NCI-H524 (cell line): Measurements from ENCODE around the gene PRMT5.
"Not testable (repeated sequence)": the region's sequence is repeated elsewhere in the genome, so short reads cannot be mapped to it uniquely, and the experiment has no call there.

Experiments
- DNase-seq, 2 experiments: peaks; one replicate each; lab custom pipeline; 2025; lab: John Stamatoyannopoulos, UW

PRMT5 gene

GRCh38 chr14:22929104-22929960 is at the start of gene PRMT5:
Gene PRMT5 (minus strand): TSS chr14:22929376. CDS start chr14:22929361, 15 bp downstream.
- DNase-seq, result peak; percentile 100

GRCh38 chr14:22978487-22978837 is 49.3 kb upstream of the PRMT5 start:
- no peak for DNase-seq

GRCh38 chr14:22977684-22978486 is 48.7 kb upstream of the PRMT5 start:
- peak in 1 of 2 experiments; percentile 46 for DNase-seq

- DNase-seq, result no peak
These were observed 48.2 kb upstream of the PRMT5 start for GRCh38 chr14:22977434-22977683.

DNA sequence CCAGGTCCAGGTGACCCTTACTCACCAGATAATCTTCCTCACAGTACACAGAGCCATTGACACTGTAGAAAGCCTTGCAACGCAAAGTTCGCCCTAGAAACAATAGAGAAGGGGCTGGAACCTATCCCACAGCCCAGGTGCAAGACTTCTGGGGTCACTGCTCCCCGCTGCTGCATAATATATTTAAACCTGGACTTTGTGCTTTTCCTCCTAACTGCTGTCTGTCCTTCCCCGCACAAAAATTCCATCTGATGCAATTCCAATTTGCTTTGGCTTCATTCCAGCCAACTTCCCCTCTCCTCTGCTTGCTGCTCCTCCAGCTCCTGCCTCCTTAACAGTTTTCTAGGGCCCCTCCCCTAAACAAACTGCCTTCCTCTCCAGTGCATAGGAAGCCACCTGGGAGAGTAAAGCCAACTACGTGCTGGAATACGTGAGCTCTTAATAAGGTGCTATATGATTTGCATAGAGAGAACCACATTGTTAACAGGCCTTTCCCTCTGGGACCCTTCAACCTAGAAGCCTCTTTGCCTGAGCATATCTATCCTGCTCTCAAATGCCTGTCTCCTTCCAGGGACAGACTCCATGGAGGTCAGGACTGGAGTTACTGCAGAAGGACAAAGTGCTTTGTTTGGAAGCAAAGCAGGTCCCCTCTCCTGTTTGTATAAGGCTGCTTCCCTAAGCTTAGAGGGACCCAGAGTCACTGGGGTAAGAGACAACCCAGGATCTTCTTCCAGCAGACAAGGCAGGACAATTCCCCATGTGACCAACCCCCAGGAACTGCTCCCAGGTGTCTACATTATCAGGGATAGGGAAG is 47.7 kb upstream of the PRMT5 start:
- DNase-seq, result no peak

DNA sequence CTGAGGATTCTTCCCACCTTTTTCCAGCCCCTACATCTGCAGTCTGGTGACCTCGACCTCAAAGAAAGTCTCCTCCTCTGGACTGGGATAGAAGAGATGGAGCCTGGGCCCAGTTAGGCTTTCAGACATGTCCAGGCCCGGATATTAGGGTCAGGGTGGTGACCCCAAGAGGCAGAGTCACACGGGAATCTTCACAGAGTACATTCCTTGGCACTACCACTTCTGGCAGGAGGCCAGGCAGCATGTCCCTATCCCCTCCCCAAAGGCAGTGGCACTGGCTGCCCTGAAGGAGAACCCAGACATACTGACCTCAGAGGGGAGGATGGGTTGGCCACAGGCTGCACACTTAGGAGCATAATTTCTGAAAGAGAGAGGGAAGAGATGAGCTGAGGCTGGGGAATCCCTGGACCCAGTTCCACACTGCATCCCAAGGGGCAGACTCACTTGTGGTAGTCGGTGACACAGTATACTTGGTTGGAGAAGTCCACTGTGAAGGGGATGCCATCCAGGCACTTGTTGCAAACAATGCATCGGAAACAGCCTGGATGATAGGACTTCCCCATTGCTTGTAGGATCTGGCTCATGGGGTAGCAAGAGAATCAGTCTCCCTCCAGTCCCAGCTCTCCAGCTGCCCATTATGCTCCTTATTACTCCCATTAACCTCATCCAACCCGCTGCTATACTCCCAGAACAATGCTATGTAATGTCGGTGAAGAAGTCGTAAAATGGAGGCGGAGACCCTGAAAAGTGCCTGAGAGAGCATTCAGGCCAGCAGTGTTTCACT is 45.5 kb upstream of the PRMT5 start:
- DNase-seq, result no peak

- DNase-seq, result peak; percentile 57 to 81
These were observed 44.2 kb upstream of the PRMT5 start for GRCh38 chr14:22973217-22974032.

- DNase-seq, result no peak
These were observed 43.2 kb upstream of the PRMT5 start for GRCh38 chr14:22972313-22972930.

DNA sequence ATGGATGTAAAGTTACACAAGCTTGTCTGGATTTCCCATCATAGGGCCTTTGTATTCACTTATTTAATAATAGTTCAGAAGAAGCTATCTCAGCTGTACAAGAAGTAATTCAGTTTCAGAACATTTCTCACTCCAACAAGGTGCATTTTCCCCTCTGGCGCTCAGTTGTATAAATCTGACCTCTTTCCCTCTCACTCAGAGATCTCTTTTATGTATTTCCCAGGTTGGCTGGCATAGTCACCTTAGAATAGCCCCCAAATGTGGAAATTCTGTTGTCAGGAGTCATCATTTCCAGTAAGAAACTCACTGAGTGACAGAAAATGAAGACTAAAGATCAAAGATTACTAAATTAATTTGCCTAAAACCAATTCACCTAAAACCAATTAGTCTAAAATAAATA is 42.0 kb upstream of the PRMT5 start:
- no peak for DNase-seq

- no peak for DNase-seq
These were observed 37.6 kb upstream of the PRMT5 start for GRCh38 chr14:22966783-22967269.

- DNase-seq, result not testable (repeated sequence)
These were observed 37.0 kb upstream of the PRMT5 start for GRCh38 chr14:22965916-22966782.

DNA sequence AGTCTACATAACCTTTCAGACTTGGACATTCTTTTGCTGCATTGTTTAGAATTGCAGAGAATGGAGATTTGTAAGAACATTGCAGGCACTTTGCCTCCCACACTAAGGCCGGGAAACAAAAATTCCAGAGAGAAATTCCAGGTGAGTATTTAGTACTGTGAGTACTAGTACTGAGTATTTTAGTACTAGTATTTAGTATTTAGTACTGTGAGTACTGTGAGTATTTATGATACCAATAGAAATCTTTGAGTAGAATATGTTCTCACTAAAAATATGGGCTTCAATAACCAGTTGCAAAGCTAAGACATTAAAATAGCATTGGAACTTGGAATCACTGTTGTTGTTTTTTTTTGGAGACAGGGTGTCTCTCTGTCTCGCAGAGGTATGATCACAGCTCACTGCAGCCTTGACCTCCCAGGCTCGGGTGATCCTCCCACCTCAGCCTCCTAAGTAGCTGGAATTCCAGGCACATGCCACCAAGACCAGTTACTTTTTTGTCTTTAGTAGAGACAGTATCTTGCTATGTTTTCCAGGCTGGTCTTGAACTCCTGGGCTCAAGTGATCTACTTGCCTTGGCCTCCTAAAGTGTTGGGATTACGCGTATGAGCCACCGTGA is 33.0 kb upstream of the PRMT5 start:
- DNase-seq, result no peak

GRCh38 chr14:22955702-22956569 is 26.8 kb upstream of the PRMT5 start:
- no peak for DNase-seq

DNA sequence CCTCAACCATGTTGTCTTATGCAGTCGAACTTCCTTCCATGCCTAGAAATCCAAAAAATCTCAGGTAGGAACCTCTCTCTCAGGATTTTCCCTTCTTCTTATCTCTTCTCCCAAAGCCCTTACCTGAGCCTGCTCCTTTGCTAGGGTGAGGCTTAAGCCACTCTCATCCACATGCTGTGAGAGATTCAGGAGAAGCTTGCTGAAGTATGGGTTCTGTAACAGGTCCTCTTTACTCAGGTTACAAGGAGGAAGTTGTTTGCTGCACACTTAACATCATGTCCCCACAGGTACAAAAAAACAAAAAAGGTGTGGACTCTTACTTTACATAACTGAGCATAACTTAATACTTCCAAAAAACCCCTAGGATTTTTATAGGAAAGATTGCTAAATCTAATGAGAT is 23.2 kb upstream of the PRMT5 start:
- DNase-seq, result no peak

GRCh38 chr14:22951795-22952194 is 22.6 kb upstream of the PRMT5 start:
- not testable (repeated sequence) for DNase-seq

DNA sequence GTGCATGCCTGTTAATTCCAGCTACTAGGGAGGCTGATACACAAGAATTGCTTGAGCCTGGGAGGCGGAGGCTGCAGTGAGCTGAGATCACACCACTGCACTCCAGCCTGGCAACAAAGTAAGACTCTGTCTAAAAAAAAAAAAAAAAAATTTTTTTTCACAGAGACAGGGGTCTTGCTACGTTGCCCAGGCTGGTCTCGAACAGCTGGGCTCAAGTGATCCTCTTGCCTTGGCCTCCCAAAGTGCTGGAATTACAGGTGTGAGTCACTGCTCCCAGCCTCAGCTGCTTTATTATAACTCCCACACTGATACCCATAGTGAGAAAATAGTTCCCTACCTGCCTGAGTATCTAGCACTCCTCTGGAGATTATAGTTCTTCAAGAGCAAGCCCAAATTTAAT is 16.5 kb upstream of the PRMT5 start:
- DNase-seq, result no peak

DNA sequence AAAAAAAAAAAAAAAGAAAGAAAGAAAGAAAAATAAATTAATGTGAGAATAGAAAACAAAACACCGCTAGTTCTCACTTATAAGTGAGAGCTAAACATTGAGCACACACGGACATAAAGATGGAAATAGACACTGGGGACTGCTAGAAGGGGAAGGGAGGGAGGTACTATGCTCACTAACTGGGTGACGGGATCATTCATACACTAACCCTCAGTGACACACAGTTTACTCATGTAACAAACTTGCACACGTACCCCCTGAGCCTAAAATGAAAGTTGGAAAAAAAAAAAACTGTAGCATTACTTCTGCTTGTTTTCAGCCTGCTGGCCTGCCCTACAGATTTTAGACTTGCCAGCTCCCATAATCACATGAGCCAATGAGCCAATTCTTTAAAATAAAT is 10.5 kb upstream of the PRMT5 start:
- no peak for DNase-seq

DNA sequence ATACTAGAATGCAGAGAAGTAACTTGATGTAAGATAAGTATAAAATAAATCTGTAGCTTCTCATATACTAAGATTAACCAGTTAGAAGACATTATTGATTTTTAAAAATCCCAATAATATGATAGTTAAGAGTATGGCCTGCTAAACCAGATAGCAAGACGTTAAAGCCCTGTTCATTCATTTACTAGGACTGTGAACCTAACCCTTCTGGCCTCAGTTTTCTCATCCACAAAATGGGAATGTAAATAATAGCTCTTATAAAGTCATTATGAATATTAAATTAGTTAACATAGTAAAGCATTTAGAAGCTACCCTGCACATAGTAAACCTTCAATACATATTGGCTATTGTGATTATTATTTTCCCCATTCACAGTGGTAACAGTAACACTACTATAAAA is 6.0 kb upstream of the PRMT5 start:
- DNase-seq, result no peak
